Fibroblast of mammary gland (primary cell): ENCODE data around the gene PFN3.

ENCODE experiments used
- DNase-seq: peaks from one replicate; pipeline ENCODE4 v3.0.0-alpha.2; 2010; ENCODE audit warnings: low read depth
- H3K4me3 ChIP-seq: 2 replicates; pipeline ENCODE4 v1.5.1; 2011; ENCODE audit warnings: low read depth, mild to moderate bottlenecking, low read length, moderate library complexity; ENCODE audit not compliant: control insufficient read depth
- TF ChIP-seq, protein P1 (sequence below): conservative IDR thresholded peaks from 2 replicates; pipeline ENCODE4 v1.5.1; 2011; ENCODE audit warnings: low read depth, low read length, inconsistent platforms; ENCODE audit not compliant: control insufficient read depth, insufficient read depth

Gene PFN3

DNA sequence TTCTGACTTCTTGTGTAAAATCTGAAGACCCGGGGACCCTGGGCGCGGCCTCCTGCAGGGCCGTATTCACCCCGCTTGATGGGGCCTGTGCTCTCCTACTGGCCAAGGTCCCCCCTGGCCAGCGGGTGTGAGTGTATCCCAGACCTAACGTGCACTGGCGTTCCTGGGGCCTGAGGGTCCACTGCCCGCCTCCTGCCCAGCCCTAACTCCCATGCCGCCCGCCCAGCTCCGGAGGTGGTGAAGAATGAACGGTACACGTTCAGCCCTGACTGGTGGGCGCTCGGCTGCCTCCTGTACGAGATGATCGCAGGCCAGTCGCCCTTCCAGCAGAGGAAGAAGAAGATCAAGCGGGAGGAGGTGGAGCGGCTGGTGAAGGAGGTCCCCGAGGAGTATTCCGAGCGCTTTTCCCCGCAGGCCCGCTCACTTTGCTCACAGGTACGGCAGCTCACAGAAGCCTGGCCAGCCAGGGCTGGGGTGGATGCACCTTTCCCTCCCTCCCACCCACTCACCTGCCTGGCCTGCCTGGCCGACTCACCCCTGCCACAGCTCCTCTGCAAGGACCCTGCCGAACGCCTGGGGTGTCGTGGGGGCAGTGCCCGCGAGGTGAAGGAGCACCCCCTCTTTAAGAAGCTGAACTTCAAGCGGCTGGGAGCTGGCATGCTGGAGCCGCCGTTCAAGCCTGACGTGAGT, 35.5 kb upstream of the PFN3 start:
- no peak overlapping the region for H3K4me3 ChIP-seq
- TF ChIP-seq, protein P1, sequence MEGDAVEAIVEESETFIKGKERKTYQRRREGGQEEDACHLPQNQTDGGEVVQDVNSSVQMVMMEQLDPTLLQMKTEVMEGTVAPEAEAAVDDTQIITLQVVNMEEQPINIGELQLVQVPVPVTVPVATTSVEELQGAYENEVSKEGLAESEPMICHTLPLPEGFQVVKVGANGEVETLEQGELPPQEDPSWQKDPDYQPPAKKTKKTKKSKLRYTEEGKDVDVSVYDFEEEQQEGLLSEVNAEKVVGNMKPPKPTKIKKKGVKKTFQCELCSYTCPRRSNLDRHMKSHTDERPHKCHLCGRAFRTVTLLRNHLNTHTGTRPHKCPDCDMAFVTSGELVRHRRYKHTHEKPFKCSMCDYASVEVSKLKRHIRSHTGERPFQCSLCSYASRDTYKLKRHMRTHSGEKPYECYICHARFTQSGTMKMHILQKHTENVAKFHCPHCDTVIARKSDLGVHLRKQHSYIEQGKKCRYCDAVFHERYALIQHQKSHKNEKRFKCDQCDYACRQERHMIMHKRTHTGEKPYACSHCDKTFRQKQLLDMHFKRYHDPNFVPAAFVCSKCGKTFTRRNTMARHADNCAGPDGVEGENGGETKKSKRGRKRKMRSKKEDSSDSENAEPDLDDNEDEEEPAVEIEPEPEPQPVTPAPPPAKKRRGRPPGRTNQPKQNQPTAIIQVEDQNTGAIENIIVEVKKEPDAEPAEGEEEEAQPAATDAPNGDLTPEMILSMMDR = no peak
- DNase-seq = no peak

DNA sequence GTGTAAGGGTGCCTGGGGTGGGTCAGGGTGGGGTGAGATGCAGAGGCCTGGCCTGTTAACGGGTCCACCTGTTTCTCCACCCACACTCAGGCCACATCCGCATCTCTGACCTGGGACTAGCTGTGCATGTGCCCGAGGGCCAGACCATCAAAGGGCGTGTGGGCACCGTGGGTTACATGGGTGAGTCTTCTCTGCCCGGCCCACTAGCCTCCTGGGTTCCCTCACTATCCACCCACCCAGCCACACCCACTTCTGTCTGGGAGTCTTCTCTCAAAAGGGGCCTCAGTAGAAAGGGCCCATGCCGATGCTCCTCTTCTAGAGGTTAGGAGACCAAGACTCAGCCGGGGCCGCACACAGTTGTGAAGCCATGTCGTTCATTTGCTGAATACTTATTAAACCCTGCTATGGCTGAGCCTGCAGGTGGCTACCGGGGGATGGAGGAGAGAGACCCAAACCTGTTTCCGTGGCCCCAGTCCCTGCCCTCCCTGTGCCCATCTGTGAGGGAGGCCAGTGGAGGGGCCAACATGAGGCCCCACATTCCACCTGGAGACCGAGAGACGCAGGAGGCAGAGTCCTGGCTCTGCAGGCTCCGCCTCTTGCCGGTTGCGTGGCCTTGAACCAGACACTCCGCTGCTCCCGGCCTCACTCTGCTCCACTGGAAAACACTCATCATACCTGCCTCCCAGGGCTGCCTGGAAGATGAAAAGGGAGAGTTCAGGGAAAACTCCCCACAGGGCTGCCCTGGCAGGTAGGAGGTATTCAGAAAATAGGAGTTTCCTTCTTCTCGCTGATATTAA, 34.7 kb upstream of the PFN3 start:
- TF ChIP-seq, protein P1 = no peak
- DNase-seq = no peak
- no peak overlapping the region for H3K4me3 ChIP-seq

- no peak overlapping the region for H3K4me3 ChIP-seq
- peak; percentile 28 for DNase-seq
- TF ChIP-seq, protein P1 = no peak
These were observed 34.0 kb upstream of the PFN3 start for GRCh38 chr5:177434437-177434836.

DNA sequence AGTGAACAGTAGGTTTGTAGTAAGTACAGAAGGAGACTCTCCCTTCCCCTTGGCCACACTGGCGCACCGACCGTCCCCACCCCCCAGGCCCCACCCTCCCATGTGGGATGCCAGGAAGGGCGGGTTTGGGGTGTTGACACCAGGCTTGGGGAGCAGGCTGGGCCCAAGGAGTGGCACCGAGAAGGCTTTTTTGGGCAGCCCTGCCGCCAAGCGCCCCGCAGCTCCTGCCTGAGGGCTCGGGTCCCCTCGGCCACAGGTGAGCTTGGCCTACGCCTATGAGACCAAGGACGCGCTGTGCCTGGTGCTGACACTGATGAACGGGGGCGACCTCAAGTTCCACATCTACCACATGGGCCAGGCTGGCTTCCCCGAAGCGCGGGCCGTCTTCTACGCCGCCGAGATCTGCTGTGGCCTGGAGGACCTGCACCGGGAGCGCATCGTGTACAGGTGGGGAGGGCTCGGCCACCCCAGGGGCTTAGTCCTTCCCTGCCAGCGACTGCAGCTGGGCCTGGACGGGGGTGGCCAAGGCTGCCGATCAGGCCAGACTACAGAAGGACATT, 33.3 kb upstream of the PFN3 start:
- TF ChIP-seq, protein P1 = no peak
- DNase-seq = no peak
- no peak overlapping the region for H3K4me3 ChIP-seq

- no peak overlapping the region for H3K4me3 ChIP-seq
- no peak for DNase-seq
- TF ChIP-seq, protein P1 = no peak
These were observed 32.6 kb upstream of the PFN3 start for GRCh38 chr5:177432839-177433657.

GRCh38 chr5:177432143-177432838, 31.8 kb upstream of the PFN3 start:
- TF ChIP-seq, protein P1 = no peak
- no peak overlapping the region for H3K4me3 ChIP-seq
- DNase-seq = no peak
